HCT116 (cell line): ENCODE results near the gene C4A.
"Not testable (repeated sequence)": the region's sequence is repeated elsewhere in the genome, so short reads cannot be mapped to it uniquely, and the experiment has no call there.

Source experiments
- CTCF ChIP-seq, 3 experiments: fragments of 200-600 bp in 1 of 3; sonication (generic) in 1 of 3; IDR thresholded peaks in 2 of 3; conservative IDR thresholded peaks in 1 of 3; 2 replicates each; pipeline ENCODE4 v1.5.1; 2012 to 2017; ENCODE audit warnings: low read depth in 2 of 3, low read length in 2 of 3, antibody characterized with exemption in 1 of 3, borderline replicate concordance in 1 of 3, control low read depth in 1 of 3, mild to moderate bottlenecking in 1 of 3, mixed read lengths in 1 of 3, mixed run types in 1 of 3, moderate library complexity in 1 of 3; ENCODE audit not compliant: insufficient read depth in 1 of 3
- EZH2phosphoT487 ChIP-seq: fragments of 200-600 bp; IDR thresholded peaks from 2 replicates; pipeline ENCODE4 v1.6.1; 2018; ENCODE audit warnings: antibody characterized with exemption, borderline replicate concordance
- MAX ChIP-seq: IDR thresholded peaks from 2 replicates; pipeline ENCODE4 v1.6.1; 2012
- POLR2A ChIP-seq: IDR thresholded peaks from 2 replicates; pipeline ENCODE4 v1.7.0; 2011; ENCODE audit warnings: borderline replicate concordance; ENCODE audit not compliant: insufficient read depth, insufficient read length; ENCODE audit errors: extremely low read depth
- RAD21 ChIP-seq: IDR thresholded peaks from 2 replicates; pipeline ENCODE4 v1.6.1; 2012; ENCODE audit warnings: low read depth, mild to moderate bottlenecking
- ZFX ChIP-seq: fragments of 450-650 bp; IDR thresholded peaks from 2 replicates; pipeline ENCODE4 v1.6.1; 2017

GRCh38 chr6:32013738-32014137, 31.9 kb downstream of the C4A start:
- not testable (repeated sequence) for TF ChIP-seq POLR2A; EZH2phosphoT487; MAX; CTCF (IDR thresholded peaks at IDR 0.05 in 2 of 3, conservative IDR thresholded peaks at IDR 0.05 in 1 of 3; ENCODE audit: borderline replicate concordance in 1 of 3, insufficient read depth in 1 of 3, low read depth in 2 of 3, low read length in 2 of 3); RAD21; ZFX
